Kidney epithelial cell (primary cell): ENCODE data around the gene CRYL1. TPM values are rescaled to one million over a fixed set of nuclear protein-coding genes. Genes with fewer than 3 reads are reported as not detected.

ENCODE experiments used
- DNase-seq: peaks from one replicate; pipeline ENCODE4 v3.0.0-alpha.2; 2010; ENCODE audit warnings: low read depth
- H3K27me3 ChIP-seq: 2 replicates; pipeline ENCODE4 v1.6.0; 2011; ENCODE audit warnings: low read length; ENCODE audit not compliant: control insufficient read depth, insufficient read depth
- H3K36me3 ChIP-seq: 2 replicates; pipeline ENCODE4 v1.5.1; 2011; ENCODE audit warnings: low read length; ENCODE audit not compliant: control insufficient read depth, insufficient read depth
- H3K4me3 ChIP-seq: 2 replicates; pipeline ENCODE4 v1.5.1; 2011; ENCODE audit warnings: low read depth, mild to moderate bottlenecking, control low read depth, low read length
- CTCF ChIP-seq: IDR thresholded peaks from 2 replicates; pipeline ENCODE4 v1.5.1; 2011; ENCODE audit warnings: mild to moderate bottlenecking, moderate library complexity, low read length, control low read depth, inconsistent platforms; ENCODE audit not compliant: insufficient read depth, poor library complexity, severe bottlenecking
- total RNA-seq: library from RNA; depleted of rRNA; stranded (reverse); fragments of >200 nt; gene quantifications from 2 replicates; pipeline ENCODE4 v1.2.3, GENCODE V29; 2015

CRYL1 gene
- total RNA-seq, result 33.2 and 36.4 TPM in 2 replicates

GRCh38 chr13:20525601-20526544 is at the start of gene CRYL1:
Gene CRYL1 (minus strand): TSS chr13:20525857. CDS start chr13:20525794, 63 bp downstream.
- Histone ChIP-seq H3K36me3 (no peaks in the 10 kb centered on the region), H3K4me3 (peak within 1 kb of the TSS; percentile 56), H3K27me3 (no peaks in the 10 kb centered on the region)
- no peak for TF ChIP-seq CTCF
- DNase-seq, result no peak

- H3K36me3 ChIP-seq, result no peaks in the 10 kb centered on the region
- no peak for DNase-seq
- H3K4me3 ChIP-seq, result no peak overlapping the region
- TF ChIP-seq CTCF, result no peak
- no peaks in the 10 kb centered on the region for H3K27me3 ChIP-seq
Measured at GRCh38 chr13:20573636-20574035, 48.0 kb upstream of the CRYL1 start.

- no peaks in the 10 kb centered on the region for H3K27me3 ChIP-seq
- H3K4me3 ChIP-seq, result no peak overlapping the region
- no peak for DNase-seq
- no peaks in the 10 kb centered on the region for H3K36me3 ChIP-seq
- TF ChIP-seq CTCF, result no peak
Measured at GRCh38 chr13:20573186-20573585, 47.5 kb upstream of the CRYL1 start.

GRCh38 chr13:20571676-20572075 is 46.0 kb upstream of the CRYL1 start:
- no peak overlapping the region for H3K4me3 ChIP-seq
- H3K27me3 ChIP-seq, result no peaks in the 10 kb centered on the region
- DNase-seq, result no peak
- no peak for TF ChIP-seq CTCF
- H3K36me3 ChIP-seq, result no peaks in the 10 kb centered on the region

GRCh38 chr13:20570517-20570916 is 44.9 kb upstream of the CRYL1 start:
- no peak overlapping the region for H3K4me3 ChIP-seq
- no peak for TF ChIP-seq CTCF
- H3K27me3 ChIP-seq, result no peaks in the 10 kb centered on the region
- no peak for DNase-seq
- no peaks in the 10 kb centered on the region for H3K36me3 ChIP-seq
